Nasal cavity respiratory epithelium epithelial cell of viscerocranial mucosa (primary cell): Measurements from ENCODE around the gene MYORG. TPM values are rescaled to one million over a fixed set of nuclear protein-coding genes. Genes with fewer than 3 reads are reported as not detected.

ENCODE experiments used
- total RNA-seq: library from RNA; depleted of rRNA; stranded (reverse); fragments of >200 nt; gene quantifications from 2 replicates; pipeline ENCODE4 v1.2.3, GENCODE V29; 2014

The MYORG gene
- total RNA-seq = 2.7 and 14.1 TPM in 2 replicates

GRCh38 chr9:34376596-34377403, at the start of gene MYORG:
Gene MYORG (minus strand): TSS chr9:34376898. CDS start chr9:34372943, 3,955 bp downstream.

GRCh38 chr9:34328987-34329832, 47.5 kb downstream of the MYORG start, which contains the start of the genes KIF24 and NUDT2:
Gene KIF24 (minus strand): TSS chr9:34329268. CDS start chr9:34311346, 17,922 bp downstream.
Gene NUDT2 (plus strand): TSS chr9:34329569. CDS start chr9:34339040, 9,471 bp downstream.

Other genes starting within 250 kb of the MYORG start
- gene UBAP1, start 197.9 kb downstream of the MYORG start, total RNA-seq = 61.6 and 68.7 TPM in 2 replicates
- gene KIF24, start 47.6 kb downstream of the MYORG start, total RNA-seq = 0.34 and 0.43 TPM in 2 replicates
- gene NUDT2, start 47.3 kb downstream of the MYORG start, total RNA-seq = 14.0 and 35.9 TPM in 2 replicates
- gene FAM219A, start 81.7 kb upstream of the MYORG start, total RNA-seq = 4.4 and 10.0 TPM in 2 replicates
- gene DNAI1, start 81.9 kb upstream of the MYORG start, total RNA-seq = not detected in 2 replicates
- gene ENHO, start 146.1 kb upstream of the MYORG start, total RNA-seq = not detected in 2 replicates
- not detected in 2 replicates for gene CNTFR, start 212.8 kb upstream of the MYORG start, total RNA-seq
- 18.0 and 56.4 TPM in 2 replicates for gene RPP25L, start 235.2 kb upstream of the MYORG start, total RNA-seq
- 56.2 and 57.4 TPM in 2 replicates for gene DCTN3, start 243.6 kb upstream of the MYORG start, total RNA-seq